RKO (cell line): ENCODE results near the gene DOC2B.
"Not testable (repeated sequence)": the region's sequence is repeated elsewhere in the genome, so short reads cannot be mapped to it uniquely, and the experiment has no call there.

ENCODE experiments used
- DNase-seq: peaks from one replicate; pipeline ENCODE4 v3.0.0-alpha.2; 2016; ENCODE audit warnings: low spot score

The DOC2B gene

DNA sequence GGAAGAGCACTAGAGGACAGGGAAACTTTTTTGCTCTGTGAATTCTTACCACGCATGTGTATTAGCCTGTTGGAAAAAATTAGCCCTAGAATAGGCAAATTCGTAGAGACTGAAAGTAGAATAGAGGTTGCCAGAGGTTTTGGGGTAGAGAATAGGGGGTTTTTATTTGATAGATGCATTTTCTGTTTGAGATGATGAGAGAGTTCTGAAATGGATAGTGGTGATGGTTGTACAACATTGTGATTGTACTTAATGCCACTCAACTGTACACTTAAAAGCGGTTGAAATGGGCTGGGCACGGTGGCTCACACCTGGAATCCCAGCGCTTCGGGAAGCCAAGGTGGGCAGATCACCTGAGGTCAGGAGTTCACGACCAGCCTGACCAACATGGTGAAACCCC is 8.0 kb upstream of the DOC2B start:
- no peak for DNase-seq

DNA sequence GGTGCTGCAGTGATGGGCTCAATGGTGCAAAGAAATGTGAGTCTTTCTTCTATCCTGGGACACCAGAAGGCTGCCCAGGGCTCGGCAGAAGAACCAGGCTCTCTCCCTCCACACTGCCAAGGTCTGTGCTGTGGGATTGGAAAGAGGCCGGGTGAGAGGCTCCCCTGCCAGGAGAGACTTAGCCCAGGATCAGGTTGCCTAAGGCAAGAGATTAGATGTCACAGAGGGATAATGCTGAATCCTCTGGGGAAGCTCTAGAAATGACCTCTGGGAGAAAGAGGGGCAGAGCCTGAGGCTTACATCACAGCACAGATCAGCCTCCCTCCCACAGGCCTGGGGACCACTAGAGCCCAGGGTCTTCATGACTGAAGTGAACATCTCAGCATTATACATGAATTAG is 5.7 kb upstream of the DOC2B start:
- no peak for DNase-seq

DNA sequence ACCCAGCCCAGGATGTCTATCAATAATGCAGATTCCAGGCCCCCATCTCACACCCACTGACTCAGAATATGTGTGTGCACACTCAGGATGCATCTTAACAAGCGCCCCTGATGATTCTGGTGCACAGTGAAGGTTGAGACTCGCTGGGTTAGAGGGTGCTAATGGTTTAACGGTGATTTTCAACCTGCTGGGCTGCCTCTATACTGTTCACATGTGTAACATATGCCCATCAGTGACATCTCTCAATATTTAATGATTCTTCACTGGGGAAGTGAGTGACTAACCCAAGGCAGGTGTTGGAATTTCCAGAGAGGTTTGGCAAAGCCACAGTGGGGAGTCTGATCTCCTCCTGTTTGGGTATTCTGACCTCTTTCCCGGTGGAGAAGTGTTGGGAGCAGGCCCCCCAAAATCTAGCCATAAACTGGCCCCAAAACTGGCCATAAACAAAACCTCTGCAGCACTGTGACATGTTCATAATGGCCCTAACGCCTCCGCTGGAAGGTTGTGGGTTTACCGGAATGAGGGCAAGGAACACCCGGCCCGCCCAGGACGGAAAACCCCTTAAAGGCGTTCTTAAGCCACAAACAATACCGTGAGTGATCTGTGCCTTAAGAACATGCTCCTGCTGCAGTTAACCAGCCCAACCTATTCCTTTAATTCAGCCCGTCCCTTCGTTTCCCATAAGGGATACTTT is 4.1 kb upstream of the DOC2B start:
- DNase-seq: no peak

- no peak for DNase-seq
Observed at GRCh38 chr17:183021-183420, 1.6 kb upstream of the DOC2B start.

GRCh38 chr17:182050-182751 is 751 bp upstream of the DOC2B start:
- no peak for DNase-seq

GRCh38 chr17:180381-181244 is 837 bp downstream of the DOC2B start:
- DNase-seq: no peak

DNA sequence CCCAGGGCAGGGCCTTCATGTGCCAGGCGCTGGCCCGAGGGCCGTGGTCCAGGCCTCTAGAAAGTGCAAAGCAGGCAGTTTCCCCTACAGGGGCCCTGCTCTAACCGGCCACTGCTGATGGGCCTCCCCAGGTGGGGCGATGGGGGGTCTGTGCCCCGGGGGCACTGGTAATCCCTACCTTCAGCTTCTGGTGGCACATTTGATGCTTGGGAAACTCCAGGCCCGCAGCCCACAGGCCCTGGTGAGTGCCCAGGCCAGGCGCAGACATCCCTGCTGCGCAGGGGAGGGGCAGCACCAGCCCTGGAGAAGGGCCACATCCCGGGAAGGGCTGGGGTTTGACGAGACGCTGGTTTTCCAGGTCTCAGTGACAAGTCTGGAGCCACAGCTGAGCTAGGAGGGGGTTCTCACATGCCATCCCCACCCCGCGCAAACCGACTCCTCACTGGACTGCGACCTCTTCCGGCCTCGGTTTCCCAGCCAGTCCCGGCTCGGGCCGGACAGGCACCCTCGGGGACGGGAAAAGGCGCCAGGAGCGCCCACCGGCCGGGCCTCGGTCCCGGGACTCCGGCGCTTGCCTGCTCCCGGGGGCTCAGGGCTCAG is 1.6 kb downstream of the DOC2B start:
- DNase-seq: no peak

- DNase-seq: no peak
Observed at GRCh38 chr17:179066-179432, 2.4 kb downstream of the DOC2B start.

GRCh38 chr17:178292-179065 is 3.0 kb downstream of the DOC2B start:
- no peak for DNase-seq

DNA sequence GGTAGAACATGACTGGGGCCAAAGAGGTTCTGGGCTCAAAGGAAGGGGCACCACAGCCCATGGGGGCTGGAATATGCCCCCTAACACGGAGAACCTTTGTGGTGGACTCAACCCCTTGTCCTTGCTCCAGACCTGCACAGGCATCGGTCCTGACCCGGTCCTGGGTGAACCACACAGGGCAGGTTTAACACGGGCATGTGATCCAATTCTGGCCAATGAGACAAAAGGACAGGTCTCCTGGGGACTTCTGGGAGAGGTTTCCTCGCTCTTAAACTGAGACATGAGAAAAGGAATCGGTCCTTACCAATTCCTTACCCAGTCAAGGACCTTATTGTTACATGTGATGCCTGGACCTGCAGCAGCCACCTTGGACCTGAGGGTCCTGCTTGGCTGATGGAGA is 3.7 kb downstream of the DOC2B start:
- no peak for DNase-seq

- no peak for DNase-seq
Observed at GRCh38 chr17:177155-177554, 4.3 kb downstream of the DOC2B start.

- no peak for DNase-seq
Observed at GRCh38 chr17:173166-173911, 8.1 kb downstream of the DOC2B start.

GRCh38 chr17:172401-172800 is 9.0 kb downstream of the DOC2B start:
- no peak for DNase-seq

DNA sequence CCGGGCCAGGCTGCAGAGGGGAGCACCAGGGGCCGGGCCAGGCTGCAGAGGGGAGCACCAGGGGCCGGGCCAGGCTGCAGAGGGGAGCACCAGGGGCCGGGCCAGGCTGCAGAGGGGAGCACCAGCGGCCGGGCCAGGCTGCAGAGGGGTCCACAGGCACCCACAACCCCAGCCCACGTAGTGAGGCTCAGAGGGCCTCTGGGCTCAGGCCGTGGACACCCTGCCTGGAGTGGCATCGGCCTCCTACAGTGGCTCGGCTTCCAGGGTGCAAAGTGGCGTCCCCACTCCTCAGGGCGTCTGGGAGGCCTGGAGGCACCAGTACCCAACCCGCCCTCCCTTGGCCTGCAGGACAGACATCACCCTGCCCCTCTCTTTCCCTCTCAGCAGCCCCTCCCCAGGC is 9.6 kb downstream of the DOC2B start:
- DNase-seq: no peak

GRCh38 chr17:170130-170670 is 11.2 kb downstream of the DOC2B start:
- no peak for DNase-seq

GRCh38 chr17:168614-169013 is 12.8 kb downstream of the DOC2B start:
- DNase-seq: not testable (repeated sequence)

- DNase-seq: no peak
Observed at GRCh38 chr17:165939-166338, 15.5 kb downstream of the DOC2B start.

GRCh38 chr17:164303-165235 is 16.9 kb downstream of the DOC2B start:
- peak; percentile 40 for DNase-seq

DNA sequence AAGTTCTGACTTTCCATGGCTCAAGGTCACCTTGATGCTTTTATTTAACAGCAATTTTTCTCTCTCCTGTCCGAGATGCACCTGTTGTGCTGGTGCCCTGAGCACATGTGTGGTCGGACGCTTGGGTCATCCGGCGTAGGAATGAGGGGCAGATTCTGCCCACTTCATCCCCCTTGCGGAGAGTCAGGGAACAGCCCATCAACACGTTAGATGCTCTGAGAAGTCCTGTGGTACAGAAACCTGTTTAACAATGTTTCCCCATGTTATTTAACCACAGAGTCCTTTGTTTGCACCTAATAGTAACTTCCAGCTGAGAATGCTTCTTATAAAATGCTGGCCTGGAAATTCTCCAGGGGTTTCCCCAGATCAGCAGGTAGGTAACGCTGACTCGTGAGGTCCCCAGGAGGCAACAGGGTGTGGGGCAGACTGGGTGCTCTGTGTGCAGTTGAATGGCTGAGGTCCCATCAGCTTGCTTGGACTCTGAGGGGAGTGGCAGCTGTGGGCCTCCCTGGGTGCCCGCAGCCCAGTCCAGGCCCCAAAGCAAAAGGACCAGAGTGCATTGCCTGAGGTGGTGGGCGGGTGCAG is 17.8 kb downstream of the DOC2B start:
- no peak for DNase-seq
